ENCODE data around the gene CAPN7. TPM values are rescaled to one million over a fixed set of nuclear protein-coding genes. Genes with fewer than 3 reads are reported as not detected.

The CAPN7 gene
- polyA plus RNA-seq, 3 donors = 11.7 to 20.8 (median 14.7) TPM

DNA sequence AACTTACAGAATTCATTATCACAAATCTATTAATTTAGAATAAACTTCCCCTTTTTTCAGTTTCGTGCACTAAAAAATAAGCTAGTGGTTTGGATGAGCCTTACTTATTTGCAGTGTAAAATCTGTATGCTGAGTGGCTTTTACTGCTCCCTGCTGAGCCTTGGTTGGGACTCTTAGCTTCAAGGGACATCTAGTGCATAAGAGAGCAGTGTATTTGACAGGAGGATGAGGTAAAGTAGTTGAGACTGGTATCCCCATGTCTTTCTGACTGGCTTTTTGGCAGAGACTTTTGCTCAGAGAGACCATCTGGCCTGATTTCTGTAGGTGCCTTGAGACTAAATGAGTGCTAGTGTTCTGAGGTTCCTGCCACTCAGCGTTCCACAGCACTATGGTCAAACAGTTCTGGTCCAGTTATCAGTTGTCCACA, 11.8 kb downstream of the CAPN7 start:
- Mint-ChIP-seq H3K27me3 (ENCODE audit: low read depth in 3 of 3) (no peaks in the 10 kb centered on the region), H3K4me1 (peaks cover 43% of the 10 kb centered on the region), H3K27ac (no peak overlapping the region), H3K4me3 (no peak overlapping the region), H3K9me3 (no peaks in the 10 kb centered on the region), H3K36me3 (peaks cover 58 to 70% of the 10 kb centered on the region in 2 donors)
- Histone ChIP-seq H3K27ac (ENCODE audit: low read depth in 1 of 2, low read length in 2 of 2) (no peak overlapping the region), H3K4me3 (replicated peaks in 1 of 3; ENCODE audit: low read depth in 2 of 3, low read length in 3 of 3) (no peak overlapping the region), H2AFZ (ENCODE audit: insufficient read depth, low read depth, low read length, poor library complexity, severe bottlenecking) (no peak overlapping the region), H3K36me3 (replicated peaks in 1 of 2; ENCODE audit: control insufficient read depth in 1 of 2, insufficient read depth in 2 of 2, low read length in 2 of 2) (peaks cover 56 to 78% of the 10 kb centered on the region in 2 donors), H3K27me3 (ENCODE audit: control insufficient read depth in 2 of 2, insufficient read depth in 2 of 2, low read length in 2 of 2) (no peaks in the 10 kb centered on the region), H4K20me1 (ENCODE audit: insufficient read depth, low read length) (peaks cover 18% of the 10 kb centered on the region), H3K4me2 (replicated peaks; ENCODE audit: extremely low read depth, low read length, poor library complexity, severe bottlenecking) (no peak overlapping the region), H3K4me1 (ENCODE audit: control insufficient read depth in 1 of 2, insufficient read depth in 2 of 2, low read length in 2 of 2) (peaks cover 36 to 44% of the 10 kb centered on the region in 2 donors), H3K79me2 (ENCODE audit: insufficient read depth, low read length) (peaks cover 11% of the 10 kb centered on the region), H3K9ac (ENCODE audit: insufficient read depth, low read length, poor library complexity, severe bottlenecking) (no peak overlapping the region), H3K9me3 (replicated peaks in 1 of 2; ENCODE audit: control insufficient read depth in 1 of 2, insufficient read depth in 1 of 2, low read length in 2 of 2) (no peaks in the 10 kb centered on the region)
- intact Hi-C loops (cut with micrococcal nuclease) = no loop called here
- no peak for DNase-seq
- TF ChIP-seq, protein P1, sequence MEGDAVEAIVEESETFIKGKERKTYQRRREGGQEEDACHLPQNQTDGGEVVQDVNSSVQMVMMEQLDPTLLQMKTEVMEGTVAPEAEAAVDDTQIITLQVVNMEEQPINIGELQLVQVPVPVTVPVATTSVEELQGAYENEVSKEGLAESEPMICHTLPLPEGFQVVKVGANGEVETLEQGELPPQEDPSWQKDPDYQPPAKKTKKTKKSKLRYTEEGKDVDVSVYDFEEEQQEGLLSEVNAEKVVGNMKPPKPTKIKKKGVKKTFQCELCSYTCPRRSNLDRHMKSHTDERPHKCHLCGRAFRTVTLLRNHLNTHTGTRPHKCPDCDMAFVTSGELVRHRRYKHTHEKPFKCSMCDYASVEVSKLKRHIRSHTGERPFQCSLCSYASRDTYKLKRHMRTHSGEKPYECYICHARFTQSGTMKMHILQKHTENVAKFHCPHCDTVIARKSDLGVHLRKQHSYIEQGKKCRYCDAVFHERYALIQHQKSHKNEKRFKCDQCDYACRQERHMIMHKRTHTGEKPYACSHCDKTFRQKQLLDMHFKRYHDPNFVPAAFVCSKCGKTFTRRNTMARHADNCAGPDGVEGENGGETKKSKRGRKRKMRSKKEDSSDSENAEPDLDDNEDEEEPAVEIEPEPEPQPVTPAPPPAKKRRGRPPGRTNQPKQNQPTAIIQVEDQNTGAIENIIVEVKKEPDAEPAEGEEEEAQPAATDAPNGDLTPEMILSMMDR (IDR thresholded peaks at IDR 0.05) = no peak
- WGBS (ENCODE audit: insufficient coverage) = no CpG with 5 or more reads among the region's 2 CpGs

DNA sequence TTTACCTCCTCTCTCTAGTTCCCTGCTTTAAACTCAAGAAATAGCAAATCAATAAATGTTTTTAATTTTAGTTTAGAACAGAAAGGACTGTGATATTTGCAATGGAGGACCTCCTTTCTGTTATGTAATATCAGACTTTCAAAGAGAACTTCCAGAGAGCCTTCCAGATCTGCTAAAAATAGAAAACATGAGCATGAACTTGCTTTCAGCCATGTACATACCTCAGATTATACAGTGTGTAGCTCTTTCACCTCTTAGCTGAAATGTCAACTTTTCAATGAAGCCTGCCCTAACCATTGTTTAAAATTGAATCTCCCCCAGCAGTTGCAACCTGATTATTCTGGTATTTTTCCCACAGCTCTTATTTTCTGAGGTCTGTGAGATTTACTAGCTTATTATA, 12.6 kb downstream of the CAPN7 start:
- H3K27ac ChIP-seq (ENCODE audit: low read depth in 1 of 2, low read length in 2 of 2) = no peak overlapping the region
- Mint-ChIP-seq H3K4me1 (peaks cover 43% of the 10 kb centered on the region), H3K4me3 (no peak overlapping the region), H3K27ac (no peak overlapping the region), H3K9me3 (no peaks in the 10 kb centered on the region), H3K27me3 (ENCODE audit: low read depth in 3 of 3) (no peaks in the 10 kb centered on the region), H3K36me3 (peaks cover 58 to 71% of the 10 kb centered on the region in 2 donors)
- intact Hi-C loops (cut with micrococcal nuclease) = no loop called here
- H3K36me3 ChIP-seq (replicated peaks in 1 of 2; ENCODE audit: control insufficient read depth in 1 of 2, insufficient read depth in 2 of 2, low read length in 2 of 2) = peaks cover 58 to 78% of the 10 kb centered on the region in 2 donors
- H4K20me1 ChIP-seq (ENCODE audit: insufficient read depth, low read length) = peaks cover 18% of the 10 kb centered on the region
- H3K4me2 ChIP-seq (replicated peaks; ENCODE audit: extremely low read depth, low read length, poor library complexity, severe bottlenecking) = no peak overlapping the region
- H3K27me3 ChIP-seq (ENCODE audit: control insufficient read depth in 2 of 2, insufficient read depth in 2 of 2, low read length in 2 of 2) = no peaks in the 10 kb centered on the region
- TF ChIP-seq, protein P1 (IDR thresholded peaks at IDR 0.05) = no peak
- H2AFZ ChIP-seq (ENCODE audit: insufficient read depth, low read depth, low read length, poor library complexity, severe bottlenecking) = no peak overlapping the region
- H3K79me2 ChIP-seq (ENCODE audit: insufficient read depth, low read length) = peaks cover 11% of the 10 kb centered on the region
- no peaks in the 10 kb centered on the region for H3K9me3 ChIP-seq (replicated peaks in 1 of 2; ENCODE audit: control insufficient read depth in 1 of 2, insufficient read depth in 1 of 2, low read length in 2 of 2)
- no peak for DNase-seq
- H3K9ac ChIP-seq (ENCODE audit: insufficient read depth, low read length, poor library complexity, severe bottlenecking) = no peak overlapping the region
- no peak overlapping the region for H3K4me3 ChIP-seq (replicated peaks in 1 of 3; ENCODE audit: low read depth in 2 of 3, low read length in 3 of 3)
- peaks cover 36 to 44% of the 10 kb centered on the region in 2 donors for H3K4me1 ChIP-seq (ENCODE audit: control insufficient read depth in 1 of 2, insufficient read depth in 2 of 2, low read length in 2 of 2)
